ENCODE data around the gene RFPL3. TPM values are rescaled to one million over a fixed set of nuclear protein-coding genes. Genes with fewer than 3 reads are reported as not detected.
"Not testable (repeated sequence)": the region's sequence is repeated elsewhere in the genome, so short reads cannot be mapped to it uniquely, and the experiment has no call there.

RFPL3 gene
- total and polyA plus RNA-seq, 2 donors (not counting 3 experiments of a cell fraction or from before 2014, with no cell fraction given): not detected

DNA sequence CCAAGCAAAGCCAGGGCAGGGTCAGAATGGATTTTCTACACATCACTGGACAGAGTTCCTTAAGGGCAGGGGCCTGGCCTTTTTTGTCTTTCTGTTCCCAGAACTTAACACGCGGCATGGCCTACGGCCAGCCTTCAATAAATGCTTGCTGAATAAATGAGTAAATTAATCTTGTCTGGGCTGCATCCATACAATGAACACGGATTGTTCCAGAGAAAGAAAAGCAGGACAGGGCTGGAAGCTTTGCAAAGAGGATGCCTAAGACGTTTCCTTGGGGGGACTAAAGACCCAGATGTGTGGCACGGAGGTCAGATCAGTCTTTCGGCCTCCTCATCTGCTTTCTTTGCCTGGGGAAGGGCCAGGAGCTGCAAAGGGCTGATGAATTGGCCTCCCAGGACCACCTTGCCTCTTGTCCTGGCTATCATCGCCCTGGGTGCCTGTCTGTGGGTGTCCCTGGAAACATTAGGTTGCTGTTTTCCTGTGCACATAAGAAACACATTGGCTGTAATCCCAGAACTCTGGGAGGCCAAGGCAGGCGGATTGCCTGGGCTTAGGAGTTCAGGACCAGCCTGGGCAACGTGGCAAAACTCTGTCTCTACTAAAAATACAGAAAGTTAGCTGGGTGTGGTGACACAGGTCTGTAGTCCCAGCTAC is 20.8 kb upstream of the RFPL3 start:
- TF ChIP-seq POLR2A (IDR thresholded peaks at IDR 0.05; ENCODE audit: low read depth, low read length) (no peak), MYC (IDR thresholded peaks at IDR 0.05; ENCODE audit: low read depth, low read length) (no peak), GATA2 (IDR thresholded peaks at IDR 0.05; ENCODE audit: insufficient read depth, insufficient read length, low read depth, low read length) (no peak)
- H2AFZ ChIP-seq (ENCODE audit: low read depth, low read length): no peak overlapping the region
- H3K9me1 ChIP-seq (replicated peaks; ENCODE audit: control insufficient read depth, extremely low read depth, insufficient read depth, low read length): no peaks in the 10 kb centered on the region
- DNase-seq (ENCODE audit: low read depth, low spot score): no peak
- H3K4me2 ChIP-seq (ENCODE audit: insufficient read depth, low read length): no peak overlapping the region
- POLR2A ChIA-PET: no interaction called here
- peaks cover 11% of the 10 kb centered on the region for H3K4me1 ChIP-seq (ENCODE audit: control insufficient read depth, extremely low read depth, insufficient read depth, low read length)
- H3K4me3 ChIP-seq (replicated peaks in 1 of 3; ENCODE audit: insufficient read depth in 1 of 3, low read depth in 1 of 3, low read length in 3 of 3): no peak overlapping the region
- peaks cover 2 to 4% of the 10 kb centered on the region in 2 experiments for H3K36me3 ChIP-seq (ENCODE audit: control insufficient read depth in 2 of 2, extremely low read depth in 1 of 2, insufficient read depth in 2 of 2, low read length in 2 of 2)
- no peak overlapping the region for H3K27ac ChIP-seq (ENCODE audit: insufficient read depth, low read depth, low read length)
- dilution Hi-C loops (cut with MboI; ENCODE audit: extremely low pct_ligation_motif_present, low sequenced_read_pairs) (no loop called here), intact Hi-C loops (cut with micrococcal nuclease) (no loop called here)
- BruUV-seq (replicated peaks): no TSS peak
- CTCF ChIA-PET: no interaction called here
- no peaks in the 10 kb centered on the region for H3K9me3 ChIP-seq (replicated peaks; ENCODE audit: control insufficient read depth, insufficient read depth, low read length)
- H3K27me3 ChIP-seq (ENCODE audit: control insufficient read depth in 2 of 2, insufficient read depth in 2 of 2, low read length in 2 of 2): no peaks in the 10 kb centered on the region
- no peak for FAIRE-seq
- H4K20me1 ChIP-seq (replicated peaks; ENCODE audit: control insufficient read depth, extremely low read depth, insufficient read depth, low read length): no peaks in the 10 kb centered on the region
- H3K79me2 ChIP-seq (ENCODE audit: control insufficient read depth, insufficient read depth, low read length): no peaks in the 10 kb centered on the region
- H3K9ac ChIP-seq (replicated peaks; ENCODE audit: extremely low read depth, insufficient read depth, low read length): no peak overlapping the region

DNA sequence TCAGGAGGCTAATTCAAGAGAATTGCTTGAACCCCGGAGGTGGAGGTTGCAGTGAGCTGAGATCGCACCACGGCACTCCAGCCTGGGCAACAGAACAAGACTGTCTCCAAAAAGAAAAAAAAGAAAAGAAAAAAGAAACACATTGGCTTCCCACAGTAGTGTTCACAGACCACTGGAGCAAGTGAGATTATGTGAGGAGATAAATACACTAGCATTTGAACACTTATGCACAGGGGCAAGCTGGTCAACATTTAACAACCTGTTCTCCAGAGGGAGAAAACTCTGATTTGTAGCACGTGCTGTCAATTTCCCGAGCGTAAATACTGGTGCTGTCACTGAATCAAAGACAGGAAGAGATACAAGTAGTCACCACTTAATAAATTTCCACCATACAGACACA is 20.2 kb upstream of the RFPL3 start:
- DNase-seq (ENCODE audit: low read depth, low spot score); H3K9ac ChIP-seq (replicated peaks; ENCODE audit: extremely low read depth, insufficient read depth, low read length); BruUV-seq (replicated peaks); H3K4me2 ChIP-seq (ENCODE audit: insufficient read depth, low read length); POLR2A ChIA-PET; H3K9me1 ChIP-seq (replicated peaks; ENCODE audit: control insufficient read depth, extremely low read depth, insufficient read depth, low read length); H4K20me1 ChIP-seq (replicated peaks; ENCODE audit: control insufficient read depth, extremely low read depth, insufficient read depth, low read length); H2AFZ ChIP-seq (ENCODE audit: low read depth, low read length); H3K27me3 ChIP-seq (ENCODE audit: control insufficient read depth in 2 of 2, insufficient read depth in 2 of 2, low read length in 2 of 2); H3K27ac ChIP-seq (ENCODE audit: insufficient read depth, low read depth, low read length); FAIRE-seq; H3K79me2 ChIP-seq (ENCODE audit: control insufficient read depth, insufficient read depth, low read length); H3K4me3 ChIP-seq (replicated peaks in 1 of 3; ENCODE audit: insufficient read depth in 1 of 3, low read depth in 1 of 3, low read length in 3 of 3); H3K9me3 ChIP-seq (replicated peaks; ENCODE audit: control insufficient read depth, insufficient read depth, low read length); H3K4me1 ChIP-seq (ENCODE audit: control insufficient read depth, extremely low read depth, insufficient read depth, low read length); intact Hi-C loops (cut with micrococcal nuclease); dilution Hi-C loops (cut with MboI; ENCODE audit: extremely low pct_ligation_motif_present, low sequenced_read_pairs); CTCF ChIA-PET; H3K36me3 ChIP-seq (ENCODE audit: control insufficient read depth in 2 of 2, extremely low read depth in 1 of 2, insufficient read depth in 2 of 2, low read length in 2 of 2): not testable (repeated sequence)

Data from endothelial cell of umbilical vein (primary cell).